ENCODE results near the gene SV2A.

DNA sequence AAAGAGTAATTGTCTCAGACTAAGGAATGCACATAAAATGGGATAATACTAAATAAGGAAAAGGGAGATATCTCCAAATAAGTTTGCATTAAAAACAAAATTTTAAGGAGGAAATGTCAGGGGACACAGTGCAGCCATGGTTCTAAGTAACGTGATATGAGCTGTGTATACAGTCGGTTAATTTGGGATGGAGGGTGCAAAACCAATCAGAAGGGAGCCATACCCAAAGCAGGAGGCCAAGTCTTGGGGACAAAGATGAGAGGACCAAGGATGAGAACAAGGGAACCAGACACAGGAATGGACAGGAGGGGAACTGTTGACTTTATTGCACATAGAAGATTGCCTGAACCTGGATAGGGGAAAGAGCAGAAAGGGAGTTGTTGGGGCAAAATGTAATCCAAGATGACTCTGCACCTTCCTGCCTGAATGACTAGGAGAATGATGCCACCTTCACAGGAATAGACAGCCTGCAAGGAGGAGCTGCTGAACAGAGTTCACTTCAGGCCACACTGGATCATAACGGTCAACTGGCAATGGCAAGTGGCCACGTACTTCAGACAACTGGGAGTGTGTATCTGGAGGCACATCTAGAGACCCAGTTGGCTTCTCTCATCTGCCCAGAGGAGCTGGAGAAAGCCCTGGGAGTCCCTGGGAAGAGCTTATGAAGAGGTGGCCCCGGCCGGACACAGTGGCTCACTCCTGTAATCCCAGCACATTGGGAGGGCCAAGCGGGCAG, 40.3 kb downstream of the SV2A start:
- no peak for TF ChIP-seq ZBTB7A (tag by site-specific recombination; IDR thresholded peaks at IDR 0.05; ENCODE audit: low read depth)
- TF ChIP-seq, protein P1, sequence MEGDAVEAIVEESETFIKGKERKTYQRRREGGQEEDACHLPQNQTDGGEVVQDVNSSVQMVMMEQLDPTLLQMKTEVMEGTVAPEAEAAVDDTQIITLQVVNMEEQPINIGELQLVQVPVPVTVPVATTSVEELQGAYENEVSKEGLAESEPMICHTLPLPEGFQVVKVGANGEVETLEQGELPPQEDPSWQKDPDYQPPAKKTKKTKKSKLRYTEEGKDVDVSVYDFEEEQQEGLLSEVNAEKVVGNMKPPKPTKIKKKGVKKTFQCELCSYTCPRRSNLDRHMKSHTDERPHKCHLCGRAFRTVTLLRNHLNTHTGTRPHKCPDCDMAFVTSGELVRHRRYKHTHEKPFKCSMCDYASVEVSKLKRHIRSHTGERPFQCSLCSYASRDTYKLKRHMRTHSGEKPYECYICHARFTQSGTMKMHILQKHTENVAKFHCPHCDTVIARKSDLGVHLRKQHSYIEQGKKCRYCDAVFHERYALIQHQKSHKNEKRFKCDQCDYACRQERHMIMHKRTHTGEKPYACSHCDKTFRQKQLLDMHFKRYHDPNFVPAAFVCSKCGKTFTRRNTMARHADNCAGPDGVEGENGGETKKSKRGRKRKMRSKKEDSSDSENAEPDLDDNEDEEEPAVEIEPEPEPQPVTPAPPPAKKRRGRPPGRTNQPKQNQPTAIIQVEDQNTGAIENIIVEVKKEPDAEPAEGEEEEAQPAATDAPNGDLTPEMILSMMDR (tag by site-specific recombination; IDR thresholded peaks at IDR 0.05): no peak
- no peak for TF ChIP-seq ZNF10 (tag by site-specific recombination; IDR thresholded peaks at IDR 0.05)
- TF ChIP-seq ZNF830 (tag by site-specific recombination; IDR thresholded peaks at IDR 0.05; ENCODE audit: low read depth): no peak
- no peak for TF ChIP-seq ZXDB (tag by site-specific recombination; IDR thresholded peaks at IDR 0.05)
- no peak for TF ChIP-seq KLF1 (tag by site-specific recombination; IDR thresholded peaks at IDR 0.05)
- TF ChIP-seq, protein P2, sequence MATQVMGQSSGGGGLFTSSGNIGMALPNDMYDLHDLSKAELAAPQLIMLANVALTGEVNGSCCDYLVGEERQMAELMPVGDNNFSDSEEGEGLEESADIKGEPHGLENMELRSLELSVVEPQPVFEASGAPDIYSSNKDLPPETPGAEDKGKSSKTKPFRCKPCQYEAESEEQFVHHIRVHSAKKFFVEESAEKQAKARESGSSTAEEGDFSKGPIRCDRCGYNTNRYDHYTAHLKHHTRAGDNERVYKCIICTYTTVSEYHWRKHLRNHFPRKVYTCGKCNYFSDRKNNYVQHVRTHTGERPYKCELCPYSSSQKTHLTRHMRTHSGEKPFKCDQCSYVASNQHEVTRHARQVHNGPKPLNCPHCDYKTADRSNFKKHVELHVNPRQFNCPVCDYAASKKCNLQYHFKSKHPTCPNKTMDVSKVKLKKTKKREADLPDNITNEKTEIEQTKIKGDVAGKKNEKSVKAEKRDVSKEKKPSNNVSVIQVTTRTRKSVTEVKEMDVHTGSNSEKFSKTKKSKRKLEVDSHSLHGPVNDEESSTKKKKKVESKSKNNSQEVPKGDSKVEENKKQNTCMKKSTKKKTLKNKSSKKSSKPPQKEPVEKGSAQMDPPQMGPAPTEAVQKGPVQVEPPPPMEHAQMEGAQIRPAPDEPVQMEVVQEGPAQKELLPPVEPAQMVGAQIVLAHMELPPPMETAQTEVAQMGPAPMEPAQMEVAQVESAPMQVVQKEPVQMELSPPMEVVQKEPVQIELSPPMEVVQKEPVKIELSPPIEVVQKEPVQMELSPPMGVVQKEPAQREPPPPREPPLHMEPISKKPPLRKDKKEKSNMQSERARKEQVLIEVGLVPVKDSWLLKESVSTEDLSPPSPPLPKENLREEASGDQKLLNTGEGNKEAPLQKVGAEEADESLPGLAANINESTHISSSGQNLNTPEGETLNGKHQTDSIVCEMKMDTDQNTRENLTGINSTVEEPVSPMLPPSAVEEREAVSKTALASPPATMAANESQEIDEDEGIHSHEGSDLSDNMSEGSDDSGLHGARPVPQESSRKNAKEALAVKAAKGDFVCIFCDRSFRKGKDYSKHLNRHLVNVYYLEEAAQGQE (tag by site-specific recombination; IDR thresholded peaks at IDR 0.05): no peak
- TF ChIP-seq, protein P3, sequence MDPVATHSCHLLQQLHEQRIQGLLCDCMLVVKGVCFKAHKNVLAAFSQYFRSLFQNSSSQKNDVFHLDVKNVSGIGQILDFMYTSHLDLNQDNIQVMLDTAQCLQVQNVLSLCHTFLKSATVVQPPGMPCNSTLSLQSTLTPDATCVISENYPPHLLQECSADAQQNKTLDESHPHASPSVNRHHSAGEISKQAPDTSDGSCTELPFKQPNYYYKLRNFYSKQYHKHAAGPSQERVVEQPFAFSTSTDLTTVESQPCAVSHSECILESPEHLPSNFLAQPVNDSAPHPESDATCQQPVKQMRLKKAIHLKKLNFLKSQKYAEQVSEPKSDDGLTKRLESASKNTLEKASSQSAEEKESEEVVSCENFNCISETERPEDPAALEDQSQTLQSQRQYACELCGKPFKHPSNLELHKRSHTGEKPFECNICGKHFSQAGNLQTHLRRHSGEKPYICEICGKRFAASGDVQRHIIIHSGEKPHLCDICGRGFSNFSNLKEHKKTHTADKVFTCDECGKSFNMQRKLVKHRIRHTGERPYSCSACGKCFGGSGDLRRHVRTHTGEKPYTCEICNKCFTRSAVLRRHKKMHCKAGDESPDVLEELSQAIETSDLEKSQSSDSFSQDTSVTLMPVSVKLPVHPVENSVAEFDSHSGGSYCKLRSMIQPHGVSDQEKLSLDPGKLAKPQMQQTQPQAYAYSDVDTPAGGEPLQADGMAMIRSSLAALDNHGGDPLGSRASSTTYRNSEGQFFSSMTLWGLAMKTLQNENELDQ (tag by site-specific recombination; IDR thresholded peaks at IDR 0.05; ENCODE audit: low read depth): no peak
- TF ChIP-seq ZBTB1 (tag by site-specific recombination; IDR thresholded peaks at IDR 0.05): no peak
- TF ChIP-seq, protein P4, sequence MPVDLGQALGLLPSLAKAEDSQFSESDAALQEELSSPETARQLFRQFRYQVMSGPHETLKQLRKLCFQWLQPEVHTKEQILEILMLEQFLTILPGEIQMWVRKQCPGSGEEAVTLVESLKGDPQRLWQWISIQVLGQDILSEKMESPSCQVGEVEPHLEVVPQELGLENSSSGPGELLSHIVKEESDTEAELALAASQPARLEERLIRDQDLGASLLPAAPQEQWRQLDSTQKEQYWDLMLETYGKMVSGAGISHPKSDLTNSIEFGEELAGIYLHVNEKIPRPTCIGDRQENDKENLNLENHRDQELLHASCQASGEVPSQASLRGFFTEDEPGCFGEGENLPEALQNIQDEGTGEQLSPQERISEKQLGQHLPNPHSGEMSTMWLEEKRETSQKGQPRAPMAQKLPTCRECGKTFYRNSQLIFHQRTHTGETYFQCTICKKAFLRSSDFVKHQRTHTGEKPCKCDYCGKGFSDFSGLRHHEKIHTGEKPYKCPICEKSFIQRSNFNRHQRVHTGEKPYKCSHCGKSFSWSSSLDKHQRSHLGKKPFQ (tag by site-specific recombination; IDR thresholded peaks at IDR 0.05): no peak
- no peak for TF ChIP-seq YY1 (tag by site-specific recombination; IDR thresholded peaks at IDR 0.05)
- no peak for TF ChIP-seq ZNF776 (tag by site-specific recombination; IDR thresholded peaks at IDR 0.05; ENCODE audit: borderline replicate concordance)
- no peak for TF ChIP-seq ZNF2 (tag by site-specific recombination; IDR thresholded peaks at IDR 0.05)
- TF ChIP-seq, protein P5, sequence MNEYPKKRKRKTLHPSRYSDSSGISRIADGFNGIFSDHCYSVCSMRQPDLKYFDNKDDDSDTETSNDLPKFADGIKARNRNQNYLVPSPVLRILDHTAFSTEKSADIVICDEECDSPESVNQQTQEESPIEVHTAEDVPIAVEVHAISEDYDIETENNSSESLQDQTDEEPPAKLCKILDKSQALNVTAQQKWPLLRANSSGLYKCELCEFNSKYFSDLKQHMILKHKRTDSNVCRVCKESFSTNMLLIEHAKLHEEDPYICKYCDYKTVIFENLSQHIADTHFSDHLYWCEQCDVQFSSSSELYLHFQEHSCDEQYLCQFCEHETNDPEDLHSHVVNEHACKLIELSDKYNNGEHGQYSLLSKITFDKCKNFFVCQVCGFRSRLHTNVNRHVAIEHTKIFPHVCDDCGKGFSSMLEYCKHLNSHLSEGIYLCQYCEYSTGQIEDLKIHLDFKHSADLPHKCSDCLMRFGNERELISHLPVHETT (tag by site-specific recombination; IDR thresholded peaks at IDR 0.05): no peak
